Measurements from ENCODE around the gene C6orf47.
A peak's percentile ranks its signal among the peaks of the same experiment; 100 is the strongest.

Gene C6orf47

DNA sequence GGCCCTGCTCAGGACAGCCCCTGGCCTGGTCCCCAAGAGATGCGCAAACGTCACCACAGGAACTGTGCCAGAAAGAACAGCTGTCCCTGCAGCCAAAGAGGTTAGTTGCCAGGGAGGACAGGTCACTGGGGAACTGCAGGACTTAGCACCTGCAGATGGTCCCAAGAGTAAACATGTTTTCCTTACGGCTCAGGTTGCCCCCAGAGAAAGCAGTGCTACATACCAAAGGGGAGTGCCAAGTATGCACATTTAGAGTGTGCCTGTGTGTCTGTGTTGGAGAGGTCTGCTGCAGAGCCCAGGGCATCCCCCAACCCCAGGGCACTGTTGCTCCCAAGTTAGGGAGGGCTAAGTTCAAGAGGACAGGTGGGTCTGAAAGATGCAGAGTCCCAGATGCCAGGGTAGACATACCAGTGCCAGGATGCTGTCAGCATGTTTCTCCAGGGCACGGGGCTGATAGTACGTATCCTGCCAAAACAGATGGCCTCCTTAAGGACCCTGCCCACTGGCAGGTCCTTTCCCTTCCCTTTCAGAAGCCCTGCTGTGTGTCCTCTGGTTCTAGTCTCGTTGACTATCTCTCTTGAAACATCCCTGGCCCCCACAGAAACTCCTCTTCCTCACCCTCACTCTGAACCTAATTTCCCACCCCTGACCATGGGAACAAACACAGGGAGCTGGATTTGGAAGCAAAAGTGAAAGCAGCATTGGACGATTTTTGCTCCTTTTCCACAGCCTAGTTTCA is 41.3 kb upstream of the C6orf47 start:
- peak overlapping the region; percentile 78 for H3K4ac ChIP-seq (ENCODE audit: low read depth, low read length)

DNA sequence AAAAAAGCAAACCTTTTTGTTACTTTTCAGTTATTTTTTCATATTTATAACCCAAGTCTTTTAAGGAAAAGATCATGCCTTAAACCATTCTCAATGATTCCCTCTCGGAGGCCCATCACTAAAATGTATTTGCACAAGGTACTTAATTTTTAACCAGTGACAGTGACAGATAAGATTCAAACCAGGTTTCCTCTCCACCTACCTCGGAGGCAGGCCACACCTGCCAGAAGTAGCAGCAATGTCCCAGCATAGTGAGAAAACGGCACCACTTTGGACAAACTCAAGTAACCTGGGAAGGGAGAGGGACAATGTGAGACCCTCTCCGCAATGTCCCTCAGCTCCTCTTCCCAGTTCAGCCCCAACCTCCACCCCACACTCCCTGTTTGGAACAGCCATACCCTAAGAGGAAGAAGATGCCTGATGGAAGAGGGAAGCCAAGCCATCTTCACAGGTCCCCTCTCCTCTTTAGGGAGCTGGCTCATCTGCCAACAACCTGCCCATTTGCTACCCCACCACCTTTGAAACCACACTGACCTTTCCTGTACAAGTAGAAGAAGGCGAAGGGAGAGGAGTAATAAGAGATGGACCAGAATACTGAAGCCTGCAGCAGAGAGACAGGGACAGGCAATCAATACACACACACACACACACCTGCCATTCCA is 40.3 kb upstream of the C6orf47 start:
- H3K36me3 ChIP-seq (ENCODE audit: control insufficient read depth in 1 of 2, insufficient read depth in 2 of 2, low read length in 2 of 2) = peaks cover 12 to 14% of the 10 kb centered on the region in 2 experiments
- H3K27ac ChIP-seq (ENCODE audit: low read depth, low read length) = no peak overlapping the region
- H3K4me1 ChIP-seq (ENCODE audit: control insufficient read depth in 1 of 2, insufficient read depth in 2 of 2, low read length in 2 of 2) = peaks cover 7 to 10% of the 10 kb centered on the region in 2 experiments
- H3K9ac ChIP-seq (ENCODE audit: low read length) = no peak overlapping the region
- H4K91ac ChIP-seq (ENCODE audit: low read depth, low read length) = no peak overlapping the region
- H3K4me2 ChIP-seq (ENCODE audit: low read length) = no peak overlapping the region
- no peak overlapping the region for H3K14ac ChIP-seq (ENCODE audit: low read length)
- H4K8ac ChIP-seq (ENCODE audit: low read depth, low read length) = no peak overlapping the region
- H3K4me3 ChIP-seq (ENCODE audit: low read depth, low read length) = no peak overlapping the region
- H3K4ac ChIP-seq (ENCODE audit: low read depth, low read length) = peak overlapping the region; percentile 9
- no peak overlapping the region for H2AFZ ChIP-seq (ENCODE audit: insufficient read depth, low read length, poor library complexity)
- H2AK5ac ChIP-seq (ENCODE audit: low read length) = no peak overlapping the region
- no peak overlapping the region for H2BK5ac ChIP-seq (ENCODE audit: low read depth, low read length, poor library complexity)
- no peak overlapping the region for H3K18ac ChIP-seq (ENCODE audit: low read length)
- H3K79me2 ChIP-seq (ENCODE audit: control insufficient read depth, insufficient read depth, low read length, poor library complexity) = peaks cover 6% of the 10 kb centered on the region
- H3K9me3 ChIP-seq (ENCODE audit: insufficient read depth, low read depth, low read length) = no peaks in the 10 kb centered on the region
- H2BK12ac ChIP-seq (ENCODE audit: low read length) = no peak overlapping the region
- no CpG with 5 or more reads among the region's 5 CpGs for WGBS (ENCODE audit: extremely low coverage, insufficient coverage, insufficient read length)
- H2BK120ac ChIP-seq (ENCODE audit: insufficient read depth, low read length, poor library complexity) = no peak overlapping the region
- DNase-seq = no peak
- no peak overlapping the region for H4K12ac ChIP-seq (ENCODE audit: low read depth, low read length)
- no peak overlapping the region for H3K23ac ChIP-seq (ENCODE audit: low read length)
- H3K27me3 ChIP-seq (ENCODE audit: insufficient read depth, low read length) = no peaks in the 10 kb centered on the region
- H3K79me1 ChIP-seq (ENCODE audit: low read length) = peaks cover 6% of the 10 kb centered on the region

More for the DNA sequence above, 41.3 kb upstream of the C6orf47 start:
- Histone ChIP-seq H3K27me3 (ENCODE audit: insufficient read depth, low read length) (no peaks in the 10 kb centered on the region), H4K91ac (ENCODE audit: low read depth, low read length) (no peak overlapping the region), H4K12ac (ENCODE audit: low read depth, low read length) (no peak overlapping the region), H3K23ac (ENCODE audit: low read length) (peak overlapping the region; percentile 46), H2AK5ac (ENCODE audit: low read length) (no peak overlapping the region), H3K14ac (ENCODE audit: low read length) (peak overlapping the region; percentile 22), H2AFZ (ENCODE audit: insufficient read depth, low read length, poor library complexity) (no peak overlapping the region), H2BK5ac (ENCODE audit: low read depth, low read length, poor library complexity) (no peak overlapping the region), H3K79me1 (ENCODE audit: low read length) (peaks cover 6% of the 10 kb centered on the region), H3K9me3 (ENCODE audit: insufficient read depth, low read depth, low read length) (no peaks in the 10 kb centered on the region), H3K4me2 (ENCODE audit: low read length) (peak overlapping the region; percentile 82), H3K18ac (ENCODE audit: low read length) (peak overlapping the region; percentile 5), H3K79me2 (ENCODE audit: control insufficient read depth, insufficient read depth, low read length, poor library complexity) (peaks cover 6% of the 10 kb centered on the region), H2BK12ac (ENCODE audit: low read length) (no peak overlapping the region), H3K27ac (ENCODE audit: low read depth, low read length) (no peak overlapping the region), H3K4me1 (ENCODE audit: control insufficient read depth in 1 of 2, insufficient read depth in 2 of 2, low read length in 2 of 2) (peaks cover 7 to 8% of the 10 kb centered on the region in 2 experiments), H4K8ac (ENCODE audit: low read depth, low read length) (no peak overlapping the region), H3K4me3 (ENCODE audit: low read depth, low read length) (no peak overlapping the region), H3K9ac (ENCODE audit: low read length) (peak overlapping the region; percentile 60), H3K36me3 (ENCODE audit: control insufficient read depth in 1 of 2, insufficient read depth in 2 of 2, low read length in 2 of 2) (peaks cover 8% of the 10 kb centered on the region in 2 experiments), H2BK120ac (ENCODE audit: insufficient read depth, low read length, poor library complexity) (no peak overlapping the region)
- DNase-seq = no peak
- WGBS (ENCODE audit: extremely low coverage, insufficient coverage, insufficient read length) = no CpG with 5 or more reads among the region's 7 CpGs

- Histone ChIP-seq H2BK120ac (ENCODE audit: insufficient read depth, low read length, poor library complexity) (no peak overlapping the region), H2AK5ac (ENCODE audit: low read length) (no peak overlapping the region), H3K14ac (ENCODE audit: low read length) (no peak overlapping the region), H2AFZ (ENCODE audit: insufficient read depth, low read length, poor library complexity) (no peak overlapping the region), H3K18ac (ENCODE audit: low read length) (no peak overlapping the region), H3K79me1 (ENCODE audit: low read length) (peaks cover under 1% of the 10 kb centered on the region), H3K4ac (ENCODE audit: low read depth, low read length) (no peak overlapping the region), H3K9me3 (ENCODE audit: insufficient read depth, low read depth, low read length) (no peaks in the 10 kb centered on the region), H2BK12ac (ENCODE audit: low read length) (no peak overlapping the region), H3K4me1 (ENCODE audit: control insufficient read depth in 1 of 2, insufficient read depth in 2 of 2, low read length in 2 of 2) (peaks cover 7 to 10% of the 10 kb centered on the region in 2 experiments), H3K23ac (ENCODE audit: low read length) (no peak overlapping the region), H3K4me2 (ENCODE audit: low read length) (no peak overlapping the region), H3K27ac (ENCODE audit: low read depth, low read length) (no peak overlapping the region), H3K79me2 (ENCODE audit: control insufficient read depth, insufficient read depth, low read length, poor library complexity) (peaks cover 3% of the 10 kb centered on the region), H3K36me3 (ENCODE audit: control insufficient read depth in 1 of 2, insufficient read depth in 2 of 2, low read length in 2 of 2) (peaks cover 33 to 35% of the 10 kb centered on the region in 2 experiments), H4K12ac (ENCODE audit: low read depth, low read length) (no peak overlapping the region), H2BK5ac (ENCODE audit: low read depth, low read length, poor library complexity) (no peak overlapping the region), H4K8ac (ENCODE audit: low read depth, low read length) (no peak overlapping the region), H3K4me3 (ENCODE audit: low read depth, low read length) (no peak overlapping the region), H3K27me3 (ENCODE audit: insufficient read depth, low read length) (no peaks in the 10 kb centered on the region), H4K91ac (ENCODE audit: low read depth, low read length) (no peak overlapping the region), H3K9ac (ENCODE audit: low read length) (no peak overlapping the region)
- DNase-seq = no peak
- WGBS (ENCODE audit: extremely low coverage, insufficient coverage, insufficient read length) = no CpG with 5 or more reads among the region's 3 CpGs
These were observed 37.0 kb upstream of the C6orf47 start for GRCh38 chr6:31697555-31697954.

- H2BK5ac ChIP-seq (ENCODE audit: low read depth, low read length, poor library complexity) = no peak overlapping the region
- H3K79me2 ChIP-seq (ENCODE audit: control insufficient read depth, insufficient read depth, low read length, poor library complexity) = no peaks in the 10 kb centered on the region
- H2BK120ac ChIP-seq (ENCODE audit: insufficient read depth, low read length, poor library complexity) = no peak overlapping the region
- no peaks in the 10 kb centered on the region for H3K9me3 ChIP-seq (ENCODE audit: insufficient read depth, low read depth, low read length)
- no peak overlapping the region for H2AFZ ChIP-seq (ENCODE audit: insufficient read depth, low read length, poor library complexity)
- no peak overlapping the region for H2AK5ac ChIP-seq (ENCODE audit: low read length)
- H3K4me3 ChIP-seq (ENCODE audit: low read depth, low read length) = no peak overlapping the region
- no CpG with 5 or more reads among the region's 6 CpGs for WGBS (ENCODE audit: extremely low coverage, insufficient coverage, insufficient read length)
- no peak overlapping the region for H3K18ac ChIP-seq (ENCODE audit: low read length)
- peaks cover 51 to 53% of the 10 kb centered on the region in 2 experiments for H3K36me3 ChIP-seq (ENCODE audit: control insufficient read depth in 1 of 2, insufficient read depth in 2 of 2, low read length in 2 of 2)
- no peak overlapping the region for H3K23ac ChIP-seq (ENCODE audit: low read length)
- no peak overlapping the region for H4K91ac ChIP-seq (ENCODE audit: low read depth, low read length)
- H3K27ac ChIP-seq (ENCODE audit: low read depth, low read length) = no peak overlapping the region
- H3K27me3 ChIP-seq (ENCODE audit: insufficient read depth, low read length) = no peaks in the 10 kb centered on the region
- no peak for DNase-seq
- H3K4me1 ChIP-seq (ENCODE audit: control insufficient read depth in 1 of 2, insufficient read depth in 2 of 2, low read length in 2 of 2) = peaks cover 11 to 15% of the 10 kb centered on the region in 2 experiments
- no peak overlapping the region for H3K14ac ChIP-seq (ENCODE audit: low read length)
- H2BK12ac ChIP-seq (ENCODE audit: low read length) = no peak overlapping the region
- H4K12ac ChIP-seq (ENCODE audit: low read depth, low read length) = no peak overlapping the region
- no peak overlapping the region for H4K8ac ChIP-seq (ENCODE audit: low read depth, low read length)
- H3K4ac ChIP-seq (ENCODE audit: low read depth, low read length) = no peak overlapping the region
- no peak overlapping the region for H3K9ac ChIP-seq (ENCODE audit: low read length)
- no peak overlapping the region for H3K4me2 ChIP-seq (ENCODE audit: low read length)
- peaks cover 13% of the 10 kb centered on the region for H3K79me1 ChIP-seq (ENCODE audit: low read length)
These were observed 33.0 kb upstream of the C6orf47 start for GRCh38 chr6:31693535-31693934.
